ENCODE data around the gene SCYGR1. TPM values are rescaled to one million over a fixed set of nuclear protein-coding genes. Genes with fewer than 3 reads are reported as not detected.

The SCYGR1 gene
- total RNA-seq, 2 donors from 2014 or later = not detected

- Histone ChIP-seq H3K4me3 (ENCODE audit: low read length) (no peak overlapping the region), H3K27me3 (ENCODE audit: control insufficient read depth, insufficient read depth, low read length, poor library complexity, severe bottlenecking) (no peaks in the 10 kb centered on the region), H3K27ac (ENCODE audit: low read depth, low read length) (no peak overlapping the region), H3K36me3 (ENCODE audit: control insufficient read depth, insufficient read depth, low read length) (peaks cover 48% of the 10 kb centered on the region), H3K9ac (ENCODE audit: extremely low read depth, low read length, poor library complexity, severe bottlenecking) (no peak overlapping the region), H3K4me1 (ENCODE audit: control insufficient read depth, insufficient read depth, low read length) (no peaks in the 10 kb centered on the region), H3K9me3 (ENCODE audit: control insufficient read depth, low read length) (no peaks in the 10 kb centered on the region)
- Mint-ChIP-seq H3K4me3 (no peak overlapping the region), H3K27me3 (ENCODE audit: insufficient read depth) (no peaks in the 10 kb centered on the region), H3K36me3 (ENCODE audit: low read depth) (peaks cover 27% of the 10 kb centered on the region), H3K4me1 (peaks cover 6% of the 10 kb centered on the region), H3K27ac (peak overlapping the region; percentile 81), H3K9me3 (no peaks in the 10 kb centered on the region)
- DNase-seq = peak; percentile 57
- TF ChIP-seq, protein P1, sequence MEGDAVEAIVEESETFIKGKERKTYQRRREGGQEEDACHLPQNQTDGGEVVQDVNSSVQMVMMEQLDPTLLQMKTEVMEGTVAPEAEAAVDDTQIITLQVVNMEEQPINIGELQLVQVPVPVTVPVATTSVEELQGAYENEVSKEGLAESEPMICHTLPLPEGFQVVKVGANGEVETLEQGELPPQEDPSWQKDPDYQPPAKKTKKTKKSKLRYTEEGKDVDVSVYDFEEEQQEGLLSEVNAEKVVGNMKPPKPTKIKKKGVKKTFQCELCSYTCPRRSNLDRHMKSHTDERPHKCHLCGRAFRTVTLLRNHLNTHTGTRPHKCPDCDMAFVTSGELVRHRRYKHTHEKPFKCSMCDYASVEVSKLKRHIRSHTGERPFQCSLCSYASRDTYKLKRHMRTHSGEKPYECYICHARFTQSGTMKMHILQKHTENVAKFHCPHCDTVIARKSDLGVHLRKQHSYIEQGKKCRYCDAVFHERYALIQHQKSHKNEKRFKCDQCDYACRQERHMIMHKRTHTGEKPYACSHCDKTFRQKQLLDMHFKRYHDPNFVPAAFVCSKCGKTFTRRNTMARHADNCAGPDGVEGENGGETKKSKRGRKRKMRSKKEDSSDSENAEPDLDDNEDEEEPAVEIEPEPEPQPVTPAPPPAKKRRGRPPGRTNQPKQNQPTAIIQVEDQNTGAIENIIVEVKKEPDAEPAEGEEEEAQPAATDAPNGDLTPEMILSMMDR (conservative IDR thresholded peaks at IDR 0.05) = peak; percentile 57
- WGBS, 2 experiments (ENCODE audit: insufficient coverage in 1 of 2, insufficient read length in 1 of 2) = 90 to 93% methylated on average over 5 to 7 of the region's 7 CpGs
Measured at GRCh38 chr2:227347117-227347516, 40.6 kb downstream of the SCYGR1 start.

DNA sequence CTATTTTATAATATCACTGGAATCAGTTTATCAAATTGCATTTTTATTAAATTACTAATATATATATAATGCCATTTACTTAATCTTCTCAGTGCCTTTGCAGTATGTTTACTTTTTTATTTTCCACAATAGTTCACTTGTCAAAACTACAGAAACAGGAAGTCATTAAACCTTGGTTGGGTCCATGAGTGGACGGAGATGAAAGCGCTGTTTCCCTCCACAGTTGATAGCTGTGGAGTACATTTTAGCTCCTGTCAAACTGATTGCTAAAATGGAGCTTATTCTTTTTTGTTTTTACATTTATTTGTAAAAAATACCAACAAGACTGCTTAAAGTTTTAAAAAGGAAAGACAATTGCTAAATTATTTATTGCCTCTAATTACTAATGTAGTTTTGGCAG is 43.5 kb downstream of the SCYGR1 start:
- TF ChIP-seq, protein P1 (conservative IDR thresholded peaks at IDR 0.05) = no peak
- H3K4me1 ChIP-seq (ENCODE audit: control insufficient read depth, insufficient read depth, low read length) = no peaks in the 10 kb centered on the region
- 92% methylated on average over 2 of the region's 2 CpGs; no CpG with 5 or more reads in 1 of the 2 experiments for WGBS, 2 experiments (ENCODE audit: insufficient coverage in 1 of 2, insufficient read length in 1 of 2)

DNA sequence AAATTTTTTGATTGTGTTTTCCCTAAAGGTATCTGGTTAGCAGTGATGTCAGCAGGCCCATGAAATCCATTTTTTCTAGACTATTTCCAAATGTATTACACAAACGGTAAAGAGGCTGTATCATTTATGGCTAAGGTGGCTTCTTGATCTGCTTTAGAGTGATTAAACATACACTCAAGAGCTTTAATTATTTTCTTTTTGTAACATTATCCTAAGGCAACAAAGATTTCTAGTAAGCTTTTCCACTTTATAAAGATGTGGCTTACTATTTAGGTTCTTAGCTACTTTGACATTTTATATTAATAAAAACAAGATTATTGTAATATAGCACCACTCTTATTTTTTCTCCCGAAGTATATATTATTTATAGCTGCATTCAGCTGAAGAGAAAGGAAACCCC is 46.2 kb downstream of the SCYGR1 start:
- no peaks in the 10 kb centered on the region for H3K9me3 ChIP-seq (ENCODE audit: control insufficient read depth, low read length)
- no peaks in the 10 kb centered on the region for H3K27me3 ChIP-seq (ENCODE audit: control insufficient read depth, insufficient read depth, low read length, poor library complexity, severe bottlenecking)
- DNase-seq = no peak
- no peaks in the 10 kb centered on the region for H3K4me1 ChIP-seq (ENCODE audit: control insufficient read depth, insufficient read depth, low read length)
- H3K4me3 ChIP-seq (ENCODE audit: low read length) = no peak overlapping the region
- WGBS, 2 experiments (ENCODE audit: insufficient coverage in 1 of 2, insufficient read length in 1 of 2) = 100% methylated on average over 1 of the region's 2 CpGs; no CpG with 5 or more reads in 1 of the 2 experiments
- H3K27ac ChIP-seq (ENCODE audit: low read depth, low read length) = no peak overlapping the region
- peaks cover 20% of the 10 kb centered on the region for H3K36me3 Mint-ChIP-seq (ENCODE audit: low read depth)
- H3K36me3 ChIP-seq (ENCODE audit: control insufficient read depth, insufficient read depth, low read length) = peaks cover 54% of the 10 kb centered on the region
- TF ChIP-seq, protein P1 (conservative IDR thresholded peaks at IDR 0.05) = no peak
- no peaks in the 10 kb centered on the region for H3K27me3 Mint-ChIP-seq (ENCODE audit: insufficient read depth)
- H3K4me3 Mint-ChIP-seq = no peak overlapping the region
- H3K9ac ChIP-seq (ENCODE audit: extremely low read depth, low read length, poor library complexity, severe bottlenecking) = no peak overlapping the region
- no peaks in the 10 kb centered on the region for H3K9me3 Mint-ChIP-seq
- no peak overlapping the region for H3K27ac Mint-ChIP-seq
- H3K4me1 Mint-ChIP-seq = no peaks in the 10 kb centered on the region

More for the DNA sequence above, 43.5 kb downstream of the SCYGR1 start:
- Mint-ChIP-seq H3K27me3 (ENCODE audit: insufficient read depth) (no peaks in the 10 kb centered on the region), H3K4me1 (peaks cover 4% of the 10 kb centered on the region), H3K36me3 (ENCODE audit: low read depth) (peaks cover 23% of the 10 kb centered on the region), H3K27ac (no peak overlapping the region), H3K9me3 (no peaks in the 10 kb centered on the region), H3K4me3 (no peak overlapping the region)
- H3K27ac ChIP-seq (ENCODE audit: low read depth, low read length) = no peak overlapping the region
- no peak overlapping the region for H3K9ac ChIP-seq (ENCODE audit: extremely low read depth, low read length, poor library complexity, severe bottlenecking)
- no peak for DNase-seq
- H3K36me3 ChIP-seq (ENCODE audit: control insufficient read depth, insufficient read depth, low read length) = peaks cover 57% of the 10 kb centered on the region
- no peaks in the 10 kb centered on the region for H3K9me3 ChIP-seq (ENCODE audit: control insufficient read depth, low read length)
- no peak overlapping the region for H3K4me3 ChIP-seq (ENCODE audit: low read length)
- no peaks in the 10 kb centered on the region for H3K27me3 ChIP-seq (ENCODE audit: control insufficient read depth, insufficient read depth, low read length, poor library complexity, severe bottlenecking)
